K562 (cell line): ENCODE results near the gene RPL10A.

Experiments
- ADNP ChIP-seq: fragments of 200-800 bp; sonication (Bioruptor generic); IDR thresholded peaks from 2 replicates; pipeline ENCODE4 v1.6.1; 2016; ENCODE audit warnings: missing genetic modification characterization, missing compliant biosample characterization
- ATF7 ChIP-seq: fragments of 450-650 bp; IDR thresholded peaks from 2 replicates; pipeline ENCODE4 v1.7.1; 2014; ENCODE audit warnings: mild to moderate bottlenecking, moderate library complexity
- CTCF ChIP-seq, 3 experiments: IDR thresholded peaks in 2 of 3; conservative IDR thresholded peaks in 1 of 3; 2 replicates each; pipeline ENCODE4 v1.5.1; 2011 to 2012; ENCODE audit warnings: low read length in 3 of 3, mild to moderate bottlenecking in 3 of 3, control low read depth in 2 of 3, improper control_type of control experiment in 1 of 3, inconsistent platforms in 1 of 3, low read depth in 1 of 3, mixed read lengths in 1 of 3, moderate library complexity in 1 of 3; ENCODE audit not compliant: insufficient read depth in 2 of 3
- RCOR1 ChIP-seq, 2 experiments: IDR thresholded peaks; 2 replicates each; pipeline ENCODE4 v1.6.1; 2012; ENCODE audit warnings: low read depth in 2 of 2, low read length in 2 of 2, borderline replicate concordance in 1 of 2, improper control_type of control experiment in 1 of 2
- SNIP1 ChIP-seq: fragments of 450-650 bp; IDR thresholded peaks from 2 replicates; pipeline ENCODE4 v1.7.1; 2017; ENCODE audit warnings: low read depth, mild to moderate bottlenecking
- SP1 ChIP-seq: sonication (generic); formaldehyde crosslinking; IDR thresholded peaks from 2 replicates; pipeline ENCODE4 v1.8.1; 2022; ENCODE audit warnings: mild to moderate bottlenecking, missing genetic modification reagents
- YBX1 ChIP-seq: fragments of 450-650 bp; IDR thresholded peaks from 2 replicates; pipeline ENCODE4 v1.7.1; 2016; ENCODE audit warnings: mild to moderate bottlenecking
- TF ChIP-seq, protein P1 (sequence below): fragments of 450-650 bp; IDR thresholded peaks from 2 replicates; pipeline ENCODE4 v1.6.1; 2016; ENCODE audit warnings: low read depth
- TF ChIP-seq, protein P2 (sequence below): sonication (generic); formaldehyde crosslinking; IDR thresholded peaks from 2 replicates; pipeline ENCODE4 v1.8.1; 2023; ENCODE audit warnings: mild to moderate bottlenecking, missing genetic modification reagents

- TF ChIP-seq, protein P1, sequence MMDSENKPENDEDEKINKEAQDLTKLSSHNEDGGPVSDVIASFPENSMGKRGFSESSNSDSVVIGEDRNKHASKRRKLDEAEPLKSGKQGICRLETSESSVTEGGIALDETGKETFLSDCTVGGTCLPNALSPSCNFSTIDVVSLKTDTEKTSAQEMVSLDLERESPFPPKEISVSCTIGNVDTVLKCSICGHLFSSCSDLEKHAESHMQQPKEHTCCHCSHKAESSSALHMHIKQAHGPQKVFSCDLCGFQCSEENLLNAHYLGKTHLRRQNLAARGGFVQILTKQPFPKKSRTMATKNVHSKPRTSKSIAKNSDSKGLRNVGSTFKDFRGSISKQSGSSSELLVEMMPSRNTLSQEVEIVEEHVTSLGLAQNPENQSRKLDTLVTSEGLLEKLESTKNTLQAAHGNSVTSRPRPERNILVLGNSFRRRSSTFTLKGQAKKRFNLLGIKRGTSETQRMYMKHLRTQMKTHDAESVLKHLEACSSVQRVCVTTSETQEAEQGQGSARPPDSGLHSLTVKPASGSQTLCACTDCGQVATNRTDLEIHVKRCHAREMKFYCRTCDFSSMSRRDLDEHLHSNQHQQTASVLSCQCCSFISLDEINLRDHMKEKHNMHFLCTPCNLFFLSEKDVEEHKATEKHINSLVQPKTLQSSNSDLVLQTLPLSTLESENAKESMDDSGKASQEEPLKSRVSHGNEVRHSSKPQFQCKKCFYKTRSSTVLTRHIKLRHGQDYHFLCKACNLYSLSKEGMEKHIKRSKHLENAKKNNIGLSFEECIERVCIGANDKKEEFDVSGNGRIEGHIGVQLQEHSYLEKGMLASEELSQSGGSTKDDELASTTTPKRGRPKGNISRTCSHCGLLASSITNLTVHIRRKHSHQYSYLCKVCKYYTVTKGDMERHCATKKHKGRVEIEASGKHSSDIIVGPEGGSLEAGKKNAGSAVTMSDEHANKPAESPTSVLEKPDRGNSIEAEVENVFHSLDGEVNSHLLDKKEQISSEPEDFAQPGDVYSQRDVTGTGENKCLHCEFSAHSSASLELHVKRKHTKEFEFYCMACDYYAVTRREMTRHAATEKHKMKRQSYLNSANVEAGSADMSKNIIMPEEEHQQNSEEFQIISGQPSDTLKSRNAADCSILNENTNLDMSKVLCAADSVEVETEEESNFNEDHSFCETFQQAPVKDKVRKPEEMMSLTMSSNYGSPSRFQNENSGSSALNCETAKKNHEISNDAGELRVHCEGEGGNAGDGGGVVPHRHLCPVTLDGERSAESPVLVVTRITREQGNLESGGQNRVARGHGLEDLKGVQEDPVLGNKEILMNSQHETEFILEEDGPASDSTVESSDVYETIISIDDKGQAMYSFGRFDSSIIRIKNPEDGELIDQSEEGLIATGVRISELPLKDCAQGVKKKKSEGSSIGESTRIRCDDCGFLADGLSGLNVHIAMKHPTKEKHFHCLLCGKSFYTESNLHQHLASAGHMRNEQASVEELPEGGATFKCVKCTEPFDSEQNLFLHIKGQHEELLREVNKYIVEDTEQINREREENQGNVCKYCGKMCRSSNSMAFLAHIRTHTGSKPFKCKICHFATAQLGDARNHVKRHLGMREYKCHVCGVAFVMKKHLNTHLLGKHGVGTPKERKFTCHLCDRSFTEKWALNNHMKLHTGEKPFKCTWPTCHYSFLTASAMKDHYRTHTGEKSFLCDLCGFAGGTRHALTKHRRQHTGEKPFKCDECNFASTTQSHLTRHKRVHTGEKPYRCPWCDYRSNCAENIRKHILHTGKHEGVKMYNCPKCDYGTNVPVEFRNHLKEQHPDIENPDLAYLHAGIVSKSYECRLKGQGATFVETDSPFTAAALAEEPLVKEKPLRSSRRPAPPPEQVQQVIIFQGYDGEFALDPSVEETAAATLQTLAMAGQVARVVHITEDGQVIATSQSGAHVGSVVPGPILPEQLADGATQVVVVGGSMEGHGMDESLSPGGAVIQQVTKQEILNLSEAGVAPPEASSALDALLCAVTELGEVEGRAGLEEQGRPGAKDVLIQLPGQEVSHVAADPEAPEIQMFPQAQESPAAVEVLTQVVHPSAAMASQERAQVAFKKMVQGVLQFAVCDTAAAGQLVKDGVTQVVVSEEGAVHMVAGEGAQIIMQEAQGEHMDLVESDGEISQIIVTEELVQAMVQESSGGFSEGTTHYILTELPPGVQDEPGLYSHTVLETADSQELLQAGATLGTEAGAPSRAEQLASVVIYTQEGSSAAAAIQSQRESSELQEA = no peak
- TF ChIP-seq RCOR1 (IDR thresholded peaks at IDR 0.05; ENCODE audit: borderline replicate concordance in 1 of 2, low read depth in 2 of 2, low read length in 2 of 2) (no peak), SNIP1 (no peak), CTCF (IDR thresholded peaks at IDR 0.05 in 2 of 3, conservative IDR thresholded peaks at IDR 0.05 in 1 of 3; ENCODE audit: insufficient read depth in 2 of 3, low read depth in 1 of 3, low read length in 3 of 3) (no peak), YBX1 (no peak), SP1 (no peak), ATF7 (no peak), ADNP (tag) (no peak)
- TF ChIP-seq, protein P2, sequence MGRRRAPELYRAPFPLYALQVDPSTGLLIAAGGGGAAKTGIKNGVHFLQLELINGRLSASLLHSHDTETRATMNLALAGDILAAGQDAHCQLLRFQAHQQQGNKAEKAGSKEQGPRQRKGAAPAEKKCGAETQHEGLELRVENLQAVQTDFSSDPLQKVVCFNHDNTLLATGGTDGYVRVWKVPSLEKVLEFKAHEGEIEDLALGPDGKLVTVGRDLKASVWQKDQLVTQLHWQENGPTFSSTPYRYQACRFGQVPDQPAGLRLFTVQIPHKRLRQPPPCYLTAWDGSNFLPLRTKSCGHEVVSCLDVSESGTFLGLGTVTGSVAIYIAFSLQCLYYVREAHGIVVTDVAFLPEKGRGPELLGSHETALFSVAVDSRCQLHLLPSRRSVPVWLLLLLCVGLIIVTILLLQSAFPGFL (CRISPR knock-in tag) = no peak
Observed at GRCh38 chr6:35508027-35508426, 39.8 kb downstream of the RPL10A start.
